Colonic mucosa (tissue), 4 donors: Measurements from ENCODE around the gene CALML6. TPM values are rescaled to one million over a fixed set of nuclear protein-coding genes. Genes with fewer than 3 reads are reported as not detected.

ENCODE experiments used
- DNase-seq: peaks from one replicate; pipeline ENCODE4 v3.0.0-alpha.2; 2020
- H3K27ac ChIP-seq: fragments of 200-600 bp; one replicate; pipeline ENCODE4 v1.8.0; 2021
- H3K27me3 ChIP-seq: fragments of 200-600 bp; one replicate; pipeline ENCODE4 v1.8.0; 2021
- H3K36me3 ChIP-seq: fragments of 200-600 bp; one replicate; pipeline ENCODE4 v1.8.0; 2021
- H3K4me1 ChIP-seq: fragments of 200-600 bp; one replicate; pipeline ENCODE4 v1.8.0; 2021; ENCODE audit warnings: mild to moderate bottlenecking
- H3K4me3 ChIP-seq: fragments of 200-600 bp; one replicate; pipeline ENCODE4 v1.8.0; 2021
- H3K9ac ChIP-seq, 2 donors: one replicate each; pipeline ENCODE4 v1.7.0; 2013; ENCODE audit warnings: control low read depth in 2 of 2, low read depth in 2 of 2, low read length in 2 of 2
- H3K9me3 ChIP-seq: fragments of 200-600 bp; one replicate; pipeline ENCODE4 v1.8.0; 2021
- intact Hi-C: fragments of 100-400 bp; cut with DNase I; formaldehyde crosslinking; loops from one replicate; pipeline ENCODE4 v1.14.1; 2022
- total RNA-seq, 2 donors: library from RNA; stranded (reverse); fragmentation: NEBNext Ultra II Directional in 1 of 2; extraction: Animal tissue kit (Norgen Biotek cat#: 25700) in 1 of 2; gene quantifications; one replicate each; pipeline ENCODE4 v1.2.1, GENCODE V29; 2021
- TF ChIP-seq, protein P1 (sequence below): fragments of 200-600 bp; IDR thresholded peaks from one replicate; pipeline ENCODE4 v1.8.0; 2022; ENCODE audit warnings: antibody characterized with exemption, mild to moderate bottlenecking
- donor health status: healthy.
- donor health status: DM: no; HTN: no; CAD: no.
- donor health status: DM: no; HTN: no; CAD: no.

CALML6 gene
- total RNA-seq, 2 donors from 2014 or later: 0.17 TPM; not detected in 1

DNA sequence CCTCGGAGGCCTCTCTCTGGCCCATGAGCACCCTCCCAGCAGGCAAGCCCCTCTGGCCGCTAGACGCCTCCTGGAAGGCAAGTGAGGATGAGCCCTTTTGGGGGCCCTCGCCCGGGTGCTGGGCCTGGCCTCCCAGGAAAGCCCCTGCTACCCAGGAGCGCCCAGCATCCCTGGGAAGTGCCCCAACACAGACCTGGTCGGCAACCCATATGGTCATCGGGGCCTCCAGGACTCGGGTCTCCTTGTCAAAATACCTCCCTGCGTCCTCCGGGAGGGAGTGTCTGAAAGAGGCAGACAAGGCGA is 25.0 kb downstream of the CALML6 start:
- no peaks in the 10 kb centered on the region for H3K36me3 ChIP-seq
- no peaks in the 10 kb centered on the region for H3K9me3 ChIP-seq
- H3K4me1 ChIP-seq: no peaks in the 10 kb centered on the region
- no peaks in the 10 kb centered on the region for H3K27me3 ChIP-seq
- H3K9ac ChIP-seq: no peak overlapping the region
- no peak overlapping the region for H3K4me3 ChIP-seq
- TF ChIP-seq, protein P1, sequence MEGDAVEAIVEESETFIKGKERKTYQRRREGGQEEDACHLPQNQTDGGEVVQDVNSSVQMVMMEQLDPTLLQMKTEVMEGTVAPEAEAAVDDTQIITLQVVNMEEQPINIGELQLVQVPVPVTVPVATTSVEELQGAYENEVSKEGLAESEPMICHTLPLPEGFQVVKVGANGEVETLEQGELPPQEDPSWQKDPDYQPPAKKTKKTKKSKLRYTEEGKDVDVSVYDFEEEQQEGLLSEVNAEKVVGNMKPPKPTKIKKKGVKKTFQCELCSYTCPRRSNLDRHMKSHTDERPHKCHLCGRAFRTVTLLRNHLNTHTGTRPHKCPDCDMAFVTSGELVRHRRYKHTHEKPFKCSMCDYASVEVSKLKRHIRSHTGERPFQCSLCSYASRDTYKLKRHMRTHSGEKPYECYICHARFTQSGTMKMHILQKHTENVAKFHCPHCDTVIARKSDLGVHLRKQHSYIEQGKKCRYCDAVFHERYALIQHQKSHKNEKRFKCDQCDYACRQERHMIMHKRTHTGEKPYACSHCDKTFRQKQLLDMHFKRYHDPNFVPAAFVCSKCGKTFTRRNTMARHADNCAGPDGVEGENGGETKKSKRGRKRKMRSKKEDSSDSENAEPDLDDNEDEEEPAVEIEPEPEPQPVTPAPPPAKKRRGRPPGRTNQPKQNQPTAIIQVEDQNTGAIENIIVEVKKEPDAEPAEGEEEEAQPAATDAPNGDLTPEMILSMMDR: no peak
- DNase-seq: no peak
- intact Hi-C loops: loop anchor here (5.0 kb wide), 1 partner anchor 102 kb away; no protein-coding TSS in a partner anchor
- H3K27ac ChIP-seq: no peak overlapping the region

DNA sequence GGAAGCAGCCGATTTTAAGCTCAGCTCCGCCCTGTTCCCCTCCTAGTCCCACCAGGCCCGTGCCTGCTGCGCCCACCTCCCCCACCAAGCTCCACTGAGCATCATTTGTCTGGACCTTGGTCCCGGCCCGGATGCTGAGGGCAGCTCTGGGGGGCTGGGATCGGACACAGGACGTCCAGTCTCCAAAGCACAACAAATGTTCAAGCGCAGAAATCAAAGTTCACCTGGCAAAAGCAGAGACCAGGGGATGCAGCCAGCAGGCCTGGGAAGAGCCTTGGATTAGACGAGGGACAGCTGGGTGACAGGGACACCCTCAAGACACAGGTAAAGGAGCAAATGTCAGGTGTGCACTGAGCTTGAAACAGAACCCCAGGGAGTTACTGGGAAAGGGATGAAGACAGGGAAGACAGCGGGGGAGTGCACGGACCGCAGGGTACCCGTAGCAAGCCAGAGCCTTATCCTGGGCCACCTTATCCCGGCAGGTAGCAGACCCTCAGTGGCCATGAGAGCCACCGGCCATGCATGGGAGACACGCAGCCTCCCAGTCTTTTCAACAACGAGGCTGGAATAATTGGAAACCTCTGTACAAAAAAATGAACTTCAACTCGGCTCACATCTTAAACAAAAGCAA is 26.3 kb downstream of the CALML6 start:
- H3K36me3 ChIP-seq: no peaks in the 10 kb centered on the region
- no peaks in the 10 kb centered on the region for H3K4me1 ChIP-seq
- H3K4me3 ChIP-seq: no peak overlapping the region
- no peak overlapping the region for H3K27ac ChIP-seq
- DNase-seq: no peak
- H3K9ac ChIP-seq: no peak overlapping the region
- TF ChIP-seq, protein P1: no peak
- intact Hi-C loops: loop anchor here (5.0 kb wide), 1 partner anchor 101 kb away; no protein-coding TSS in a partner anchor
- H3K9me3 ChIP-seq: no peaks in the 10 kb centered on the region
- H3K27me3 ChIP-seq: no peaks in the 10 kb centered on the region

DNA sequence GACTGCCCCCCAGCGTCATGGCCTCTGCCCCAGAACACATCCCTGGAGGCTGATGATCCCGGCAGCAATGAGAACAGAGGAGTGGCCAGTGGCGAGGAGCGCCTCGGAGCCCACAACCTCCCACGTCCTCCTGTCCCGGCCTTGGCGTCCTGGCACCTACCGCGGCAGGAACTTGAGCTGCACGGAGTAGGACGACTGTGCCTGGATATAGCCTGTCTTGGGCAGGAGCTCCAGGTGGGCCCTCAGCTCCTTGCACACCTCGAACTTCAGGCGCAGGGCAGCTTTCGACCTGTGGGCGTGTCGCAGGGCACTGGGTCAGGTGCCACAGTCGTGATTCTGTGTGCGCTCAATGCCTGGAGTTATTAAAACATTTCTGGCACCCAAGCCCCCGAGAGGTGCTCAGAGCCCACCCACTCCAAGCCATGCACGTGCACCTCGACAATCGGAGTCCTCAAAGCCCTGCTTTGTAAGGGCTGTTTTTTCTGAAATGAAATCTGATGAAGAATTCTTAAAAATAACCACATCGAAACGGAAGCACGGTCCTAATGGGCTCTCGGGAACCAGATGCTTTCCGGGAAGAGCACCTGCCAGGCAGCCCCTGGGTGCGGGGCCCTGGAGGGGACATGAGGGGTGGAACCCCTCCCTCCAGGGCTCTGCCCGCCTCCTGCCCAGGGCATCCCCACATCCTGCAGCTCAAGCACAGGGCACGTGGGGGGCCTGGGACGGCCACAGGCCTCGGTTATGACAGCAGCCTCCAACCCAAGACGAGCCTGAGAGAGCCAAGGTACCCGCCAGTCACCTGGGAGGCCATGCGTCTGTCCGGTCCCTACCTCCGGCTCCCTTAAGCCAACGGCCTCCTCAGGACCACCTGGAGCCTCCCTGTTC is 27.1 kb downstream of the CALML6 start:
- no peaks in the 10 kb centered on the region for H3K9me3 ChIP-seq

DNA sequence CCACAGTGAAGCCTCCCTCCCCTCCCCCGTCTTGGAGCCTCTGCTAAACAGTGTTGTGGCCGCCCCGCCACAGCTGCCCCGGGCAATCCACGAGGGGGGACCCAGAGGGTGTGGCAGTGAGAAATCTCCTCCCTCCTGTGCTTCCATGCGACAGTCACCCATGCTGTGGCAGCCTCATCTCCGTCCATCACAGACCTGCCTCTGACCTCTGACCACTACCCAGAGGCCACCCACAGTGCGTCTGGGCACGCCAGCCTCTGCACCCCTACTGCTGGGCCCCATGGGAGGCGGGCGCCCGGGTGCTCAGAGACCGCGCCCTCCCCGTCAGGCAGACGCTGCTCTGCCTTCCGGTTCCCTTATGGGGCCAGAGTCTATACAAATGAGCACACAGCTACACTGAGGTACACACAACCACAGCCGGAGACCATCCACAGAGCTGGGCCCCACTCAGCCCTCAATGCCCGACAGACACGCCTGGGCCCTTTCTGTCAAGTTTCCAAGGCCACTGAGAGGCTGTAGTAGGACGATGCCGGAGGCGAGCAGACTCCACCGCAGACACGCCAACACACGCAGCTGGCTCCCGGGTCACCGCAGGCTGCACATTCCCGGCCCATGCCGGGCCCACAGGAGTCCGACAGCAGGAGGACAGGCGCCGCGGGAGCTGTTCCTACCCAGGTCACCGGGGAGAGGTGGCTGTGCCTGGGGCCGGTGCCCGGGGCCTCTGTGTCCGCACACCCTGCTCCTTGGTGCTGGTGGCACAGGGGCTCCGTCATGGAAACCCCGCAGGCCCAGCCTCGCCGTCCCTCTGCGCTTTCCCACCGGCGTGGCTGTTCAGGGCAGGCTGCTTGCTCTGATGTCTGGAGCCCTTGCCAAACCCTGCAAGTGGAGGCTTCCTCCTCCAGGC is 27.9 kb downstream of the CALML6 start:
- no peaks in the 10 kb centered on the region for H3K9me3 ChIP-seq
- no peaks in the 10 kb centered on the region for H3K36me3 ChIP-seq
- no peak overlapping the region for H3K27ac ChIP-seq
- H3K9ac ChIP-seq: no peak overlapping the region
- H3K4me3 ChIP-seq: no peak overlapping the region
- TF ChIP-seq, protein P1: no peak
- H3K27me3 ChIP-seq: no peaks in the 10 kb centered on the region
- intact Hi-C loops: loop anchor here (5.0 kb wide), 1 partner anchor 99 kb away; no protein-coding TSS in a partner anchor
- no peak for DNase-seq
- no peaks in the 10 kb centered on the region for H3K4me1 ChIP-seq

More for the DNA sequence above, 27.1 kb downstream of the CALML6 start:
- TF ChIP-seq, protein P1: no peak
- no peak overlapping the region for H3K27ac ChIP-seq
- H3K9ac ChIP-seq: no peak overlapping the region
- H3K4me3 ChIP-seq: no peak overlapping the region
- DNase-seq: no peak
- intact Hi-C loops: loop anchor here (5.0 kb wide), 1 partner anchor 100 kb away; no protein-coding TSS in a partner anchor
- no peaks in the 10 kb centered on the region for H3K36me3 ChIP-seq
- H3K4me1 ChIP-seq: no peaks in the 10 kb centered on the region
- H3K27me3 ChIP-seq: no peaks in the 10 kb centered on the region
